ENCODE measurements around the gene FCHO1.

- TF ChIP-seq EZH2 (IDR thresholded peaks at IDR 0.05; ENCODE audit: borderline replicate concordance, insufficient read depth, low read depth, low read length, poor library complexity, severe bottlenecking), result no peak
- TF ChIP-seq, protein P1, sequence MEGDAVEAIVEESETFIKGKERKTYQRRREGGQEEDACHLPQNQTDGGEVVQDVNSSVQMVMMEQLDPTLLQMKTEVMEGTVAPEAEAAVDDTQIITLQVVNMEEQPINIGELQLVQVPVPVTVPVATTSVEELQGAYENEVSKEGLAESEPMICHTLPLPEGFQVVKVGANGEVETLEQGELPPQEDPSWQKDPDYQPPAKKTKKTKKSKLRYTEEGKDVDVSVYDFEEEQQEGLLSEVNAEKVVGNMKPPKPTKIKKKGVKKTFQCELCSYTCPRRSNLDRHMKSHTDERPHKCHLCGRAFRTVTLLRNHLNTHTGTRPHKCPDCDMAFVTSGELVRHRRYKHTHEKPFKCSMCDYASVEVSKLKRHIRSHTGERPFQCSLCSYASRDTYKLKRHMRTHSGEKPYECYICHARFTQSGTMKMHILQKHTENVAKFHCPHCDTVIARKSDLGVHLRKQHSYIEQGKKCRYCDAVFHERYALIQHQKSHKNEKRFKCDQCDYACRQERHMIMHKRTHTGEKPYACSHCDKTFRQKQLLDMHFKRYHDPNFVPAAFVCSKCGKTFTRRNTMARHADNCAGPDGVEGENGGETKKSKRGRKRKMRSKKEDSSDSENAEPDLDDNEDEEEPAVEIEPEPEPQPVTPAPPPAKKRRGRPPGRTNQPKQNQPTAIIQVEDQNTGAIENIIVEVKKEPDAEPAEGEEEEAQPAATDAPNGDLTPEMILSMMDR (IDR thresholded peaks at IDR 0.05), result peak; percentile 78
Measured at GRCh38 chr19:17766543-17767131, 15.4 kb downstream of the FCHO1 start.

Data from B cell (primary cell).